Caco-2 (cell line): Measurements from ENCODE around the gene IGFALS. TPM values are rescaled to one million over a fixed set of nuclear protein-coding genes. Genes with fewer than 3 reads are reported as not detected.

Experiments used
- BruUV-seq: library from RNA; stranded (reverse); fragments of 400-500 nt; replicated peaks from 2 replicates; lab custom pipeline; 2021; lab: Mats Ljungman, UMichigan
- CTCF ChIA-PET: fragments of 300-600 bp; sonication (Branson Sonifier 250); formaldehyde crosslinking; loops from one replicate; lab custom pipeline; 2022; ENCODE audit warnings: antibody characterized with exemption; lab: Charles Lee
- POLR2A ChIA-PET: fragments of 300-600 bp; sonication (Branson Sonifier 250); formaldehyde crosslinking; loops from one replicate; lab custom pipeline; 2022; ENCODE audit warnings: antibody characterized with exemption; lab: Charles Lee
- DNase-seq, 2 experiments: peaks; one replicate each; pipeline versions ENCODE4 v3.0.0 to v3.0.0-alpha.2; 2020 to 2022
- H3K27me3 ChIP-seq: replicated peaks from 2 replicates; pipeline ENCODE4 v1.6.0; 2011; ENCODE audit warnings: low read length; ENCODE audit not compliant: control insufficient read depth, insufficient read depth
- H3K36me3 ChIP-seq: 2 replicates; pipeline ENCODE4 v1.5.1; 2011; ENCODE audit warnings: low read length; ENCODE audit not compliant: control insufficient read depth, insufficient read depth
- H3K4me1 ChIP-seq: fragments of 250-450 bp; sonication (Bioruptor Pico); 2 replicates; pipeline ENCODE4 v1.5.1; 2020; ENCODE audit warnings: mild to moderate bottlenecking
- H3K4me3 ChIP-seq: 2 replicates; pipeline ENCODE4 v1.5.1; 2011; ENCODE audit warnings: low read depth, mild to moderate bottlenecking, control low read depth, low read length
- H3K9me3 ChIP-seq: fragments of 250-450 bp; sonication (Bioruptor Pico); 2 replicates; pipeline ENCODE4 v1.5.1; 2020; ENCODE audit warnings: mild to moderate bottlenecking, moderate library complexity
- H3K27ac Mint-ChIP-seq: one replicate; pipeline ENCODE4 v1.8.0; 2022; ENCODE audit warnings: mixed read lengths; ENCODE audit not compliant: unreplicated experiment
- H3K27me3 Mint-ChIP-seq: one replicate; pipeline ENCODE4 v1.8.0; 2022; ENCODE audit warnings: mixed read lengths; ENCODE audit not compliant: insufficient read depth, unreplicated experiment
- H3K36me3 Mint-ChIP-seq: one replicate; pipeline ENCODE4 v1.8.0; 2022; ENCODE audit warnings: mild to moderate bottlenecking, mixed read lengths; ENCODE audit not compliant: insufficient read depth, unreplicated experiment
- H3K4me1 Mint-ChIP-seq: one replicate; pipeline ENCODE4 v1.8.0; 2022; ENCODE audit warnings: low read depth, mixed read lengths; ENCODE audit not compliant: unreplicated experiment
- H3K4me3 Mint-ChIP-seq: one replicate; pipeline ENCODE4 v1.8.0; 2022; ENCODE audit warnings: mild to moderate bottlenecking, moderate library complexity, mixed read lengths; ENCODE audit not compliant: unreplicated experiment
- H3K9me3 Mint-ChIP-seq: one replicate; pipeline ENCODE4 v1.8.0; 2022; ENCODE audit warnings: mixed read lengths; ENCODE audit not compliant: unreplicated experiment
- CTCF ChIP-seq, 2 experiments: fragments of 200-600 bp in 1 of 2; IDR thresholded peaks; 1 replicate in 1 of 2; 2 replicates in 1 of 2; pipeline versions ENCODE4 v1.5.1 to v1.8.0; 2011 to 2022; ENCODE audit warnings: antibody characterized with exemption in 1 of 2, control low read depth in 1 of 2, inconsistent platforms in 1 of 2, low read depth in 1 of 2, low read length in 1 of 2, mild to moderate bottlenecking in 1 of 2, moderate library complexity in 1 of 2; ENCODE audit not compliant: insufficient read depth in 1 of 2, severe bottlenecking in 1 of 2, unreplicated experiment in 1 of 2
- intact Hi-C: fragments of 100-400 bp; cut with micrococcal nuclease; formaldehyde crosslinking; loops from one replicate; pipeline ENCODE4 v1.10.0; 2022; ENCODE audit not compliant: unreplicated experiment
- total RNA-seq: library from RNA; stranded (reverse); gene quantifications from 2 replicates; pipeline ENCODE4 v1.2.3, GENCODE V29; 2022

Gene IGFALS
- total RNA-seq, 1 experiment from 2014 or later: not detected

- no peaks in the 10 kb centered on the region for H3K4me1 ChIP-seq
- H3K27me3 ChIP-seq: no peaks in the 10 kb centered on the region
- peaks cover 13% of the 10 kb centered on the region for H3K36me3 Mint-ChIP-seq
- BruUV-seq: no TSS peak
- CTCF ChIA-PET: interaction anchor here (2.1 kb wide), 1 partner anchor 10 kb away, joined by 5 read pairs; the partner anchor contains the start of genes NUBP2 and SPSB3
- POLR2A ChIA-PET: no interaction called here
- no peaks in the 10 kb centered on the region for H3K9me3 Mint-ChIP-seq
- TF ChIP-seq CTCF (IDR thresholded peaks at IDR 0.05; ENCODE audit: insufficient read depth in 1 of 2, low read depth in 1 of 2, low read length in 1 of 2, severe bottlenecking in 1 of 2, unreplicated experiment in 1 of 2): no peak
- H3K36me3 ChIP-seq: no peaks in the 10 kb centered on the region
- H3K9me3 ChIP-seq: peaks cover 8% of the 10 kb centered on the region; the same call in 1 of the 2 replicates
- DNase-seq: no peak
- intact Hi-C loops: no loop called here
- H3K27ac Mint-ChIP-seq: no peak overlapping the region
- no peak overlapping the region for H3K4me3 ChIP-seq
- no peak overlapping the region for H3K4me3 Mint-ChIP-seq
- no peaks in the 10 kb centered on the region for H3K27me3 Mint-ChIP-seq
- no peaks in the 10 kb centered on the region for H3K4me1 Mint-ChIP-seq
Measured at GRCh38 chr16:1792836-1793577, 498 bp downstream of the IGFALS start.

GRCh38 chr16:1791943-1792812 lies 1.3 kb downstream of the IGFALS start:
- ChIA-PET CTCF (interaction anchor here (2.1 kb wide), 1 partner anchor 10 kb away, joined by 5 read pairs; the partner anchor contains the start of genes NUBP2 and SPSB3), POLR2A (no interaction called here)
- H3K4me3 Mint-ChIP-seq: no peak overlapping the region
- no peak for TF ChIP-seq CTCF (IDR thresholded peaks at IDR 0.05; ENCODE audit: insufficient read depth in 1 of 2, low read depth in 1 of 2, low read length in 1 of 2, severe bottlenecking in 1 of 2, unreplicated experiment in 1 of 2)
- intact Hi-C loops: no loop called here
- H3K4me3 ChIP-seq: no peak overlapping the region
- no peaks in the 10 kb centered on the region for H3K27me3 ChIP-seq
- H3K27ac Mint-ChIP-seq: no peak overlapping the region
- no peaks in the 10 kb centered on the region for H3K9me3 Mint-ChIP-seq
- no peaks in the 10 kb centered on the region for H3K36me3 ChIP-seq
- H3K36me3 Mint-ChIP-seq: peaks cover 19% of the 10 kb centered on the region
- no peaks in the 10 kb centered on the region for H3K4me1 ChIP-seq
- no peaks in the 10 kb centered on the region for H3K4me1 Mint-ChIP-seq
- H3K9me3 ChIP-seq: 0 out of 2 replicates have a peak, but pooled peaks cover under 1% of the 10 kb centered on the region
- no peaks in the 10 kb centered on the region for H3K27me3 Mint-ChIP-seq
- no TSS peak for BruUV-seq
- DNase-seq: no peak

GRCh38 chr16:1791256-1791942 lies 2.1 kb downstream of the IGFALS start:
- intact Hi-C loops: no loop called here
- no peak for DNase-seq

More at GRCh38 chr16:1791256-1791942, 2.1 kb downstream of the IGFALS start:
- no peaks in the 10 kb centered on the region for H3K9me3 Mint-ChIP-seq
- H3K4me1 Mint-ChIP-seq: no peaks in the 10 kb centered on the region
- no TSS peak for BruUV-seq
- Histone ChIP-seq H3K27me3 (no peaks in the 10 kb centered on the region), H3K4me1 (no peaks in the 10 kb centered on the region), H3K4me3 (no peak overlapping the region), H3K9me3 (no peaks in the 10 kb centered on the region), H3K36me3 (no peaks in the 10 kb centered on the region)
- no peak overlapping the region for H3K4me3 Mint-ChIP-seq
- TF ChIP-seq CTCF (IDR thresholded peaks at IDR 0.05; ENCODE audit: insufficient read depth in 1 of 2, low read depth in 1 of 2, low read length in 1 of 2, severe bottlenecking in 1 of 2, unreplicated experiment in 1 of 2): no peak
- no peak overlapping the region for H3K27ac Mint-ChIP-seq
- CTCF ChIA-PET: no interaction called here
- POLR2A ChIA-PET: no interaction called here
- H3K27me3 Mint-ChIP-seq: no peaks in the 10 kb centered on the region
- H3K36me3 Mint-ChIP-seq: peaks cover 19% of the 10 kb centered on the region
